HL-60 (cell line): ENCODE measurements around the gene TBX10.

Experiments used
- CTCF ChIP-seq: IDR thresholded peaks from one replicate; pipeline ENCODE4 v1.5.1; 2011; ENCODE audit warnings: low read length, control low read depth, inconsistent platforms; ENCODE audit not compliant: insufficient read depth
- POLR2AphosphoS5 ChIP-seq: IDR thresholded peaks from 2 replicates; pipeline ENCODE4 v1.6.1; 2012; ENCODE audit warnings: low read depth
- REST ChIP-seq: IDR thresholded peaks from 2 replicates; pipeline ENCODE4 v1.6.1; 2012; ENCODE audit warnings: low read depth; ENCODE audit not compliant: insufficient replicate concordance
- SPI1 ChIP-seq: IDR thresholded peaks from 2 replicates; pipeline ENCODE4 v1.6.1; 2012; ENCODE audit warnings: low read depth, mild to moderate bottlenecking, borderline replicate concordance

- TF ChIP-seq CTCF (no peak), POLR2AphosphoS5 (no peak), REST (no peak), SPI1 (no peak)
Measured at GRCh38 chr11:67596753-67597300, 42.7 kb downstream of the TBX10 start.
